Inflammatory macrophage treated with lipopolysaccharide for 1 hour (primary cell): ENCODE measurements around the gene FAM25C.

Source experiments
- DNase-seq, 2 donors: peaks; one replicate each; pipeline ENCODE4 v3.0.0-alpha.2; 2020 to 2022

The FAM25C gene

DNA sequence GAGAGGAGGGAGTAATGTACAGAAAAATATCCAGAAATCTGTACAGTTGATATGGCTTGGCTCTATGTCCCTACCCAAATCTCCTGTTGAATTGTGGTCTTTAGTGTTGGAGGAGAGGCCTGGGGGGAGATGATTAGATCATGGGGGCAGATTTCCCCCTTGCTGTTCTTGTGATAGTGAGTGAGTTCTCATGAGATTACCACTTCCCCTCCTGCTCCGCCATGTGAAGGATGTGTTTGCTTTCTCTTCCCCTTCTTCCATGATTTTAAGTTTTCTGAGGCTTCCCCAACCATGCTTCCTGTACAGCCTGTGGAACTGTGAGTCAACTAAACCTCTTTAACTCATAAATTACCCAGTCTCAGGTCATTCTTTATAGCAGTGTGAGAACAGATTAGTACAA, 52.2 kb downstream of the FAM25C start:
- DNase-seq = peak; percentile 1 to 47
